Endothelial cell of umbilical vein (primary cell): ENCODE data around the gene MFGE8. TPM values are rescaled to one million over a fixed set of nuclear protein-coding genes. Genes with fewer than 3 reads are reported as not detected.

Experiments
- BruUV-seq: library from RNA; stranded (reverse); fragments of 400-500 nt; replicated peaks from 2 replicates; lab custom pipeline; 2021; lab: Mats Ljungman, UMichigan
- CTCF ChIA-PET: fragments of 300-600, 350-600 bp; sonication (Branson Sonifier 250); formaldehyde crosslinking; loops from one replicate; lab custom pipeline; 2021; ENCODE audit warnings: antibody characterized with exemption, inconsistent platforms; lab: Charles Lee
- POLR2A ChIA-PET: fragments of 300-600, 350-600 bp; sonication (Branson Sonifier 250); formaldehyde crosslinking; loops from one replicate; lab custom pipeline; 2021; ENCODE audit warnings: antibody characterized with exemption, inconsistent platforms; lab: Charles Lee
- DNase-seq: peaks from one replicate; pipeline ENCODE4 v3.0.0-alpha.2; 2011; ENCODE audit warnings: low read depth, low spot score
- FAIRE-seq: peaks from 2 replicates; lab custom pipeline; 2011; peaks lifted over from hg19 to GRCh38; lab: Jason Lieb, UNC
- H2AFZ ChIP-seq: 2 replicates; pipeline ENCODE4 v1.6.0; 2012; ENCODE audit warnings: low read depth, low read length, control low read depth, inconsistent platforms
- H3K27ac ChIP-seq: 2 replicates; pipeline ENCODE4 v1.5.1; 2011; ENCODE audit warnings: low read depth, mild to moderate bottlenecking, control low read depth, low read length, moderate library complexity; ENCODE audit not compliant: insufficient read depth
- H3K27me3 ChIP-seq, 2 experiments: 2 replicates each; pipeline versions ENCODE4 v1.6.0 to v1.6.1; 2011; ENCODE audit warnings: low read length in 2 of 2, mixed read lengths in 1 of 2; ENCODE audit not compliant: control insufficient read depth in 2 of 2, insufficient read depth in 2 of 2
- H3K36me3 ChIP-seq, 2 experiments: 2 replicates in 1 of 2; 3 replicates in 1 of 2; pipeline ENCODE4 v1.5.1; 2011; ENCODE audit warnings: low read length in 2 of 2, mild to moderate bottlenecking in 1 of 2, moderate library complexity in 1 of 2; ENCODE audit not compliant: control insufficient read depth in 2 of 2, insufficient read depth in 2 of 2; ENCODE audit errors: extremely low read depth in 1 of 2
- H3K4me1 ChIP-seq: 3 replicates; pipeline ENCODE4 v1.5.1; 2011; ENCODE audit warnings: mild to moderate bottlenecking, low read length; ENCODE audit not compliant: control insufficient read depth, insufficient read depth; ENCODE audit errors: extremely low read depth
- H3K4me2 ChIP-seq: 2 replicates; pipeline ENCODE4 v1.6.1; 2011; ENCODE audit warnings: low read length, control low read depth, mixed read lengths; ENCODE audit not compliant: insufficient read depth
- H3K4me3 ChIP-seq, 3 experiments: fragments of 200-600 bp in 1 of 3; sonication (generic), shearing (Covaris generic) in 1 of 3; replicated peaks in 1 of 3; 2 replicates each; pipeline ENCODE4 v1.5.1; 2011 to 2016; ENCODE audit warnings: control low read depth in 3 of 3, low read length in 3 of 3, mild to moderate bottlenecking in 2 of 3, inconsistent platforms in 1 of 3, low read depth in 1 of 3, moderate library complexity in 1 of 3; ENCODE audit not compliant: insufficient read depth in 1 of 3
- H3K79me2 ChIP-seq: 2 replicates; pipeline ENCODE4 v1.6.0; 2012; ENCODE audit warnings: low read length, inconsistent platforms; ENCODE audit not compliant: control insufficient read depth, insufficient read depth
- H3K9ac ChIP-seq: replicated peaks from 2 replicates; pipeline ENCODE3; 2011; ENCODE audit warnings: low read length, control low read depth; ENCODE audit not compliant: insufficient read depth; ENCODE audit errors: extremely low read depth
- H3K9me1 ChIP-seq: replicated peaks from 3 replicates; pipeline ENCODE4 v1.6.0; 2011; ENCODE audit warnings: mild to moderate bottlenecking, low read length; ENCODE audit not compliant: control insufficient read depth, insufficient read depth; ENCODE audit errors: extremely low read depth
- H3K9me3 ChIP-seq: replicated peaks from 2 replicates; pipeline ENCODE4 v1.5.1; 2012; ENCODE audit warnings: low read length, inconsistent platforms; ENCODE audit not compliant: control insufficient read depth, insufficient read depth
- H4K20me1 ChIP-seq: replicated peaks from 2 replicates; pipeline ENCODE3; 2011; ENCODE audit warnings: mild to moderate bottlenecking, low read length; ENCODE audit not compliant: control insufficient read depth, insufficient read depth; ENCODE audit errors: extremely low read depth
- CTCF ChIP-seq, 2 donors: IDR thresholded peaks; 1 replicate in 1 of 2; 2 replicates in 1 of 2; pipeline ENCODE4 v1.5.1; 2011; ENCODE audit warnings: low read length in 2 of 2, mild to moderate bottlenecking in 2 of 2, moderate library complexity in 2 of 2, control low read depth in 1 of 2, inconsistent platforms in 1 of 2, low read depth in 1 of 2; ENCODE audit not compliant: insufficient read depth in 1 of 2; ENCODE audit errors: extremely low read depth in 1 of 2
- EZH2 ChIP-seq: IDR thresholded peaks from 2 replicates; pipeline ENCODE4 v1.6.1; 2012; ENCODE audit warnings: borderline replicate concordance, low read depth, mild to moderate bottlenecking, moderate library complexity, low read length, inconsistent platforms; ENCODE audit not compliant: severe bottlenecking
- FOS ChIP-seq: IDR thresholded peaks from 2 replicates; pipeline ENCODE4 v1.6.1; 2011; ENCODE audit warnings: mild to moderate bottlenecking, low read length, moderate library complexity, borderline replicate concordance; ENCODE audit not compliant: insufficient read depth
- GATA2 ChIP-seq: IDR thresholded peaks from 2 replicates; pipeline ENCODE4 v1.7.0; 2011; ENCODE audit warnings: low read depth, mild to moderate bottlenecking, moderate library complexity, mixed read lengths, low read length; ENCODE audit not compliant: insufficient read length, insufficient read depth
- JUN ChIP-seq: IDR thresholded peaks from 2 replicates; pipeline ENCODE4 v1.6.1; 2011; ENCODE audit warnings: borderline replicate concordance, low read depth; ENCODE audit not compliant: insufficient read length, insufficient read depth
- MAX ChIP-seq: IDR thresholded peaks from 2 replicates; pipeline ENCODE4 v1.6.1; 2011; ENCODE audit not compliant: insufficient read depth, insufficient read length
- MYC ChIP-seq: IDR thresholded peaks from one replicate; pipeline ENCODE4 v1.6.1; 2011; ENCODE audit warnings: mild to moderate bottlenecking, low read depth, low read length
- POLR2A ChIP-seq: IDR thresholded peaks from 2 replicates; pipeline ENCODE4 v1.6.1; 2012; ENCODE audit warnings: low read depth, mild to moderate bottlenecking, control low read depth, low read length
- POLR2AphosphoS5 ChIP-seq: IDR thresholded peaks from 2 replicates; pipeline ENCODE4 v1.6.1; 2012; ENCODE audit warnings: low read depth, mild to moderate bottlenecking, control low read depth, low read length, moderate library complexity; ENCODE audit not compliant: insufficient read depth
- dilution Hi-C: fragments of 300-500 bp; cut with MboI; formaldehyde crosslinking; loops from one replicate; pipeline ENCODE4 v1.15.0; 2019; ENCODE audit warnings: low sequenced_read_pairs; ENCODE audit not compliant: extremely low pct_ligation_motif_present
- intact Hi-C: fragments of 100-400 bp; cut with micrococcal nuclease; formaldehyde crosslinking; loops from one replicate; pipeline ENCODE4 v1.10.0; 2022
- polyA plus RNA-seq, 4 experiments: library from polyadenylated mRNA; depleted of rRNA in 3 of 4; stranded (reverse) in 3 of 4; unstranded in 1 of 4; fragments of >200 nt; gene quantifications; 2 replicates each; pipeline versions ENCODE4 v1.2.1 to v1.2.3, GENCODE V29; 2011 to 2012; ENCODE audit warnings: missing spikeins in 1 of 4
- total RNA-seq: library from RNA; stranded (reverse); gene quantifications from 2 replicates; pipeline ENCODE4 v1.2.3, GENCODE V29; 2021

MFGE8 gene
- total and polyA plus RNA-seq, 2 donors (not counting 3 experiments of a cell fraction or from before 2014, with no cell fraction given) = 108 to 117 TPM

GRCh38 chr15:88909956-88910831, 3.0 kb downstream of the MFGE8 start:
- H3K4me1 ChIP-seq = peaks cover 12% of the 10 kb centered on the region
- POLR2A ChIA-PET = no interaction called here
- intact Hi-C loops = no loop called here

More at GRCh38 chr15:88909956-88910831, 3.0 kb downstream of the MFGE8 start:
- CTCF ChIA-PET = interaction anchor here (0.6 kb wide), 1 partner anchor 13 kb away, joined by 3 read pairs; no protein-coding TSS in a partner anchor
- dilution Hi-C loops = no loop called here
- no peak overlapping the region for H3K4me2 ChIP-seq
- H3K9ac ChIP-seq = no peak overlapping the region
- BruUV-seq = no TSS peak
- H3K27ac ChIP-seq = no peak overlapping the region
- H3K4me3 ChIP-seq = no peak overlapping the region
- TF ChIP-seq FOS = no peak
- no peak for TF ChIP-seq EZH2
- no peak for TF ChIP-seq POLR2AphosphoS5
- no peak for TF ChIP-seq CTCF (IDR thresholded peaks at IDR 0.05; ENCODE audit: extremely low read depth in 1 of 2, insufficient read depth in 1 of 2, low read depth in 1 of 2, low read length in 2 of 2)
- TF ChIP-seq JUN = no peak
- no peak for TF ChIP-seq MAX
- TF ChIP-seq POLR2A = no peak
- TF ChIP-seq MYC = no peak
- TF ChIP-seq GATA2 = no peak
- no peaks in the 10 kb centered on the region for H3K27me3 ChIP-seq
- no peak overlapping the region for H2AFZ ChIP-seq
- H3K9me3 ChIP-seq = no peaks in the 10 kb centered on the region
- no peaks in the 10 kb centered on the region for H4K20me1 ChIP-seq
- H3K79me2 ChIP-seq = no peaks in the 10 kb centered on the region
- DNase-seq (no peak), FAIRE-seq (no peak)
- no peaks in the 10 kb centered on the region for H3K36me3 ChIP-seq
- no peaks in the 10 kb centered on the region for H3K9me1 ChIP-seq
